Measurements from ENCODE around the gene PRPH2. TPM values are rescaled to one million over a fixed set of nuclear protein-coding genes. Genes with fewer than 3 reads are reported as not detected.

The PRPH2 gene
- total RNA-seq, 1 experiment from 2014 or later: 1.0 TPM

DNA sequence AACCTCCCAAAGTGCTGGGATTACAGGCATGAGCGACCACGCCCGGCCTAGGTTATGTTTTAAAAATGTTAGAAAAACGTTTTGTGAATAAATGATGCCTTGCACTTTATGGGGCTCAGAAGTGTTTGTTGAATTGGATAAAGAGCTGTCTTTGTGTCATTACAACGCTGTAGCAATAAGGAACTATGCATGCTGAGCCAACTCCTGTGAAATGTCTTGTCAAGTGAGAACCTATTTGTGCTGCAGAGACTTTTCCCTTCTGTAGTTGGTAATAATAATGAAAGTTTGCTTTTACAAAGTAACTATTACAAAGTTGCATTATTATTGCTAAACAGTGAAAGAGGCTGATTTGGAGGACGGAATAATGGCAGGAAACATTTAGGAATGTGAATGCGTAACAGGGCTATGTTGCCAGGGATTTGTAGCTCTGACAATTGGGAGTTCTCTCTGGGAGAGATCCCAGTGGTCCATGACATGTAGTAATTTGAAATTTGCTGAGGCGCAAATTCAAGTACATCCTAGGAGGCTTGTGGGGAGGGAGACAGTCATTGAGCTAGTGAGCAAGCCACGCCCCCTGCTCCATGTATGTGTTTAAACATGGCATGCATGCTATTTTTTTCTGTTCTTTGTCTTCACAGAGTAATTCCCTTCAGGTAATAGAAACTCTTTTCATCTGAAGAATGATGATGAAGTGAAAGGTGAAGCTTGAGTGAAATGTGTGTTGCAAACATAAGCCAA lies 42.7 kb upstream of the PRPH2 start (continued):
- no peak for TF ChIP-seq SMAD3 (CRISPR knock-in tag; IDR thresholded peaks at IDR 0.05; ENCODE audit: borderline replicate concordance)
- TF ChIP-seq, protein P1, sequence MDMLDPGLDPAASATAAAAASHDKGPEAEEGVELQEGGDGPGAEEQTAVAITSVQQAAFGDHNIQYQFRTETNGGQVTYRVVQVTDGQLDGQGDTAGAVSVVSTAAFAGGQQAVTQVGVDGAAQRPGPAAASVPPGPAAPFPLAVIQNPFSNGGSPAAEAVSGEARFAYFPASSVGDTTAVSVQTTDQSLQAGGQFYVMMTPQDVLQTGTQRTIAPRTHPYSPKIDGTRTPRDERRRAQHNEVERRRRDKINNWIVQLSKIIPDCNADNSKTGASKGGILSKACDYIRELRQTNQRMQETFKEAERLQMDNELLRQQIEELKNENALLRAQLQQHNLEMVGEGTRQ (CRISPR knock-in tag; IDR thresholded peaks at IDR 0.05): no peak
- TF ChIP-seq RELA (CRISPR knock-in tag; IDR thresholded peaks at IDR 0.05; ENCODE audit: borderline replicate concordance): no peak

DNA sequence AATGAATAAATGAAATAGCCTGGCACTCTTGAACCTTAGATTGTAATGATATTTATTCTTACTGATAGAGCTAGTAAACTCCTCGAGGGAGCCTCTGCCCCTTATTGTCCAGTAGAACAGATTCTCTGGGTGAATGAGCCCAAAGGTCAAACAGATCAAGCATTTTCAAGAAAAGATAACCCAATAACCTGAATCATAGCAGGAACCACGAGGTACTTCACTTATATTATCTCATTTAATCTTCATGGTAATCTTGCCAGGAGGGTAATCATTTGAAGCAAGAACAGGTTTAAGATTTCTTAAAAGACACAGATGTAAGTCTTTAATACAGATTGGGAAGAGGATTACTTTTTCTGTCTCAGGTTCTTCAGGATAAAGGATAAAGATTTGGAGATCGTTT lies 40.6 kb upstream of the PRPH2 start:
- TF ChIP-seq ZNF396 (CRISPR knock-in tag; IDR thresholded peaks at IDR 0.05; ENCODE audit: borderline replicate concordance) (no peak), ESRRA (CRISPR knock-in tag; IDR thresholded peaks at IDR 0.05; ENCODE audit: borderline replicate concordance) (no peak), EMX1 (CRISPR knock-in tag; IDR thresholded peaks at IDR 0.05) (no peak), SMAD3 (CRISPR knock-in tag; IDR thresholded peaks at IDR 0.05; ENCODE audit: borderline replicate concordance) (no peak), HMGA2 (CRISPR knock-in tag; IDR thresholded peaks at IDR 0.05) (no peak), SOX15 (CRISPR knock-in tag; IDR thresholded peaks at IDR 0.05) (no peak), PRRX2 (CRISPR knock-in tag; IDR thresholded peaks at IDR 0.05) (no peak), SP1 (CRISPR knock-in tag; conservative IDR thresholded peaks at IDR 0.05) (no peak)
- TF ChIP-seq, protein P2, sequence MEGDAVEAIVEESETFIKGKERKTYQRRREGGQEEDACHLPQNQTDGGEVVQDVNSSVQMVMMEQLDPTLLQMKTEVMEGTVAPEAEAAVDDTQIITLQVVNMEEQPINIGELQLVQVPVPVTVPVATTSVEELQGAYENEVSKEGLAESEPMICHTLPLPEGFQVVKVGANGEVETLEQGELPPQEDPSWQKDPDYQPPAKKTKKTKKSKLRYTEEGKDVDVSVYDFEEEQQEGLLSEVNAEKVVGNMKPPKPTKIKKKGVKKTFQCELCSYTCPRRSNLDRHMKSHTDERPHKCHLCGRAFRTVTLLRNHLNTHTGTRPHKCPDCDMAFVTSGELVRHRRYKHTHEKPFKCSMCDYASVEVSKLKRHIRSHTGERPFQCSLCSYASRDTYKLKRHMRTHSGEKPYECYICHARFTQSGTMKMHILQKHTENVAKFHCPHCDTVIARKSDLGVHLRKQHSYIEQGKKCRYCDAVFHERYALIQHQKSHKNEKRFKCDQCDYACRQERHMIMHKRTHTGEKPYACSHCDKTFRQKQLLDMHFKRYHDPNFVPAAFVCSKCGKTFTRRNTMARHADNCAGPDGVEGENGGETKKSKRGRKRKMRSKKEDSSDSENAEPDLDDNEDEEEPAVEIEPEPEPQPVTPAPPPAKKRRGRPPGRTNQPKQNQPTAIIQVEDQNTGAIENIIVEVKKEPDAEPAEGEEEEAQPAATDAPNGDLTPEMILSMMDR (IDR thresholded peaks at IDR 0.05): no peak
- TF ChIP-seq, protein P3, sequence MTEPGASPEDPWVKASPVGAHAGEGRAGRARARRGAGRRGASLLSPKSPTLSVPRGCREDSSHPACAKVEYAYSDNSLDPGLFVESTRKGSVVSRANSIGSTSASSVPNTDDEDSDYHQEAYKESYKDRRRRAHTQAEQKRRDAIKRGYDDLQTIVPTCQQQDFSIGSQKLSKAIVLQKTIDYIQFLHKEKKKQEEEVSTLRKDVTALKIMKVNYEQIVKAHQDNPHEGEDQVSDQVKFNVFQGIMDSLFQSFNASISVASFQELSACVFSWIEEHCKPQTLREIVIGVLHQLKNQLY (CRISPR knock-in tag; IDR thresholded peaks at IDR 0.05): no peak
- TF ChIP-seq, protein P4, sequence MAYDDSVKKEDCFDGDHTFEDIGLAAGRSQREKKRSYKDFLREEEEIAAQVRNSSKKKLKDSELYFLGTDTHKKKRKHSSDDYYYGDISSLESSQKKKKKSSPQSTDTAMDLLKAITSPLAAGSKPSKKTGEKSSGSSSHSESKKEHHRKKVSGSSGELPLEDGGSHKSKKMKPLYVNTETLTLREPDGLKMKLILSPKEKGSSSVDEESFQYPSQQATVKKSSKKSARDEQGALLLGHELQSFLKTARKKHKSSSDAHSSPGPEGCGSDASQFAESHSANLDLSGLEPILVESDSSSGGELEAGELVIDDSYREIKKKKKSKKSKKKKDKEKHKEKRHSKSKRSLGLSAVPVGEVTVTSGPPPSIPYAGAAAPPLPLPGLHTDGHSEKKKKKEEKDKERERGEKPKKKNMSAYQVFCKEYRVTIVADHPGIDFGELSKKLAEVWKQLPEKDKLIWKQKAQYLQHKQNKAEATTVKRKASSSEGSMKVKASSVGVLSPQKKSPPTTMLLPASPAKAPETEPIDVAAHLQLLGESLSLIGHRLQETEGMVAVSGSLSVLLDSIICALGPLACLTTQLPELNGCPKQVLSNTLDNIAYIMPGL (CRISPR knock-in tag; IDR thresholded peaks at IDR 0.05): no peak
- TF ChIP-seq, protein P5, sequence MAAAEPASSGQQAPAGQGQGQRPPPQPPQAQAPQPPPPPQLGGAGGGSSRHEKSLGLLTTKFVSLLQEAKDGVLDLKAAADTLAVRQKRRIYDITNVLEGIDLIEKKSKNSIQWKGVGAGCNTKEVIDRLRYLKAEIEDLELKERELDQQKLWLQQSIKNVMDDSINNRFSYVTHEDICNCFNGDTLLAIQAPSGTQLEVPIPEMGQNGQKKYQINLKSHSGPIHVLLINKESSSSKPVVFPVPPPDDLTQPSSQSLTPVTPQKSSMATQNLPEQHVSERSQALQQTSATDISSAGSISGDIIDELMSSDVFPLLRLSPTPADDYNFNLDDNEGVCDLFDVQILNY (CRISPR knock-in tag; IDR thresholded peaks at IDR 0.05): no peak
- TF ChIP-seq, protein P6, sequence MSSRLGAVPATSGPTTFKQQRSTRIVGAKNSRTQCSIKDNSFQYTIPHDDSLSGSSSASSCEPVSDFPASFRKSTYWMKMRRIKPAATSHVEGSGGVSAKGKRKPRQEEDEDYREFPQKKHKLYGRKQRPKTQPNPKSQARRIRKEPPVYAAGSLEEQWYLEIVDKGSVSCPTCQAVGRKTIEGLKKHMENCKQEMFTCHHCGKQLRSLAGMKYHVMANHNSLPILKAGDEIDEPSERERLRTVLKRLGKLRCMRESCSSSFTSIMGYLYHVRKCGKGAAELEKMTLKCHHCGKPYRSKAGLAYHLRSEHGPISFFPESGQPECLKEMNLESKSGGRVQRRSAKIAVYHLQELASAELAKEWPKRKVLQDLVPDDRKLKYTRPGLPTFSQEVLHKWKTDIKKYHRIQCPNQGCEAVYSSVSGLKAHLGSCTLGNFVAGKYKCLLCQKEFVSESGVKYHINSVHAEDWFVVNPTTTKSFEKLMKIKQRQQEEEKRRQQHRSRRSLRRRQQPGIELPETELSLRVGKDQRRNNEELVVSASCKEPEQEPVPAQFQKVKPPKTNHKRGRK (CRISPR knock-in tag; IDR thresholded peaks at IDR 0.05; ENCODE audit: borderline replicate concordance): no peak
- Mint-ChIP-seq H3K4me3 (no peak overlapping the region), H3K27ac (no peak overlapping the region), H3K9me3 (no peaks in the 10 kb centered on the region), H3K36me3 (no peaks in the 10 kb centered on the region; the same call in 1 of the 2 replicates), H3K4me1 (peaks cover 20% of the 10 kb centered on the region), H3K27me3 (ENCODE audit: low read depth) (no peaks in the 10 kb centered on the region)
- no peak for DNase-seq (ENCODE audit: low spot score)
- ATAC-seq: no peak
- ChIA-PET CTCF (no interaction called here), POLR2A (no interaction called here)

DNA sequence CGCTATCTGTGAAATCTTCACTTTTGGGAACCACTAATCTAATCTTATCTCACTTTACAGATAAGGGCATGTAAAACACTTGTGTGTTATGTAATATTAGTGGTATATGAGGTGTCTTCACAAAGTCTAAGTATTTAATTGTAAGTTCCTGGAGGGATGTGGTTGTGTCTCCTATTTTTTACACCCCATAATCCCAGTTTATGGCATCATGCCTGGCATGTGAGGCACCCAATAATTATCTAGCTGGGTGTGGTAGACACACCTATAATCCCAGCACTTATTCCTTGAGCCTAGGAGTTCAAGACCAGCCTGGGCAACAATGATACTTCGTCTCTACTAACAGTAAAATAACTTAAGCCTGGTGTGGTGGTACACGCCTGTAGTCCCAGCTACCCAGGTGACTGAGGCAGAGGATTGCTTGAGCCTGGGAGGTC lies 40.0 kb upstream of the PRPH2 start:
- Mint-ChIP-seq H3K27ac (no peak overlapping the region), H3K27me3 (ENCODE audit: low read depth) (no peaks in the 10 kb centered on the region), H3K9me3 (no peaks in the 10 kb centered on the region), H3K4me1 (peaks cover 25% of the 10 kb centered on the region), H3K4me3 (no peak overlapping the region), H3K36me3 (no peaks in the 10 kb centered on the region; the same call in 1 of the 2 replicates)
- DNase-seq (ENCODE audit: low spot score): no peak
- no peak for ATAC-seq
- POLR2A ChIA-PET: no interaction called here
- CTCF ChIA-PET: interaction anchor here (0.6 kb wide), 1 partner anchor 112 kb away, joined by 3 read pairs; no protein-coding TSS in a partner anchor
- TF ChIP-seq SP1 (CRISPR knock-in tag; conservative IDR thresholded peaks at IDR 0.05) (no peak), RORB (CRISPR knock-in tag; IDR thresholded peaks at IDR 0.05) (no peak)
- TF ChIP-seq, protein P5 (CRISPR knock-in tag; IDR thresholded peaks at IDR 0.05): no peak
- TF ChIP-seq, protein P7, sequence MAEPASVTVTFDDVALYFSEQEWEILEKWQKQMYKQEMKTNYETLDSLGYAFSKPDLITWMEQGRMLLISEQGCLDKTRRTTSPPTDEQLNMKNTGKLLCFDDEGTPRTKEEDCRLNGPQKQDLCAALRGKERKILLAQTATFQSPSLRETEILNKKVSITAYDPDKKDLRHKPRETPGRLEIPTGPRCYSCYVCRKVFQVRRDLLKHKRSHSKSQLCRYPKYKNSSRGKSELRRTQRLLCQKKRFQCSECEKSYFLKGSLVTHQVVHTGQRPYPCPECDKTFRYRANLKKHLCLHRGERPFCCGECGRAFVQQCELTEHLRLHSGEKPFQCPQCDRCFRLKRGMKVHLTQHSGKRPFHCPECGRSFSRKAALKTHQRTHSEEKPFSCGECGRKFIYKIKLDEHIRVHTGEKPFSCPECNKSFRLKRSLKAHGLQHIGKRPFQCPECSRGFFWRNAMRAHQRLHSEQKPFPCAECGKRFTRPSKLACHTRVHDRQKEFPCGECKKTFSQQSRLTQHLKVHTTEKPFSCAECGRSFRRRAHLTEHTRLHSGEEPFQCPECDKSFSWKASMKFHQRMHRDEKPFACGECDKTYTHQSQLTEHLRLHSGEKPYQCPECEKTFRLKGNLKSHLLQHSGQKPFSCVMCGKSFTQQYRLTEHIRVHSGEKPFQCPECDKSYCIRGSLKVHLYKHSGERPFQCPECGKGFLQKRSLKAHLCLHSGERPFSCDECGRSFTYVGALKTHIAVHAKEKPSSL (CRISPR knock-in tag; conservative IDR thresholded peaks at IDR 0.05): no peak
- TF ChIP-seq, protein P8, sequence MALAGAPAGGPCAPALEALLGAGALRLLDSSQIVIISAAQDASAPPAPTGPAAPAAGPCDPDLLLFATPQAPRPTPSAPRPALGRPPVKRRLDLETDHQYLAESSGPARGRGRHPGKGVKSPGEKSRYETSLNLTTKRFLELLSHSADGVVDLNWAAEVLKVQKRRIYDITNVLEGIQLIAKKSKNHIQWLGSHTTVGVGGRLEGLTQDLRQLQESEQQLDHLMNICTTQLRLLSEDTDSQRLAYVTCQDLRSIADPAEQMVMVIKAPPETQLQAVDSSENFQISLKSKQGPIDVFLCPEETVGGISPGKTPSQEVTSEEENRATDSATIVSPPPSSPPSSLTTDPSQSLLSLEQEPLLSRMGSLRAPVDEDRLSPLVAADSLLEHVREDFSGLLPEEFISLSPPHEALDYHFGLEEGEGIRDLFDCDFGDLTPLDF (CRISPR knock-in tag; IDR thresholded peaks at IDR 0.05): no peak
